GM21447 (cell line): Measurements from ENCODE around the gene MACROD2.

Source experiments
- ATAC-seq: cut with Tn5 transposase; IDR thresholded peaks from one replicate; pipeline ENCODE4 v1.9.1; 2021; ENCODE audit not compliant: unreplicated experiment

The MACROD2 gene

GRCh38 chr20:14568701-14569100 is 573.4 kb downstream of the MACROD2 start:
- ATAC-seq, result no peak

- no peak for ATAC-seq
Observed at GRCh38 chr20:14569641-14570040, 574.3 kb downstream of the MACROD2 start.

GRCh38 chr20:14570811-14571210 is 575.5 kb downstream of the MACROD2 start:
- ATAC-seq, result no peak

- ATAC-seq, result no peak
Observed at GRCh38 chr20:14573676-14574075, 578.4 kb downstream of the MACROD2 start.

GRCh38 chr20:14576196-14576877 is 581.0 kb downstream of the MACROD2 start:
- ATAC-seq, result no peak

GRCh38 chr20:14580418-14581074 is 585.2 kb downstream of the MACROD2 start:
- no peak for ATAC-seq

- ATAC-seq, result no peak
Observed at GRCh38 chr20:14581731-14582130, 586.4 kb downstream of the MACROD2 start.

- ATAC-seq, result no peak
Observed at GRCh38 chr20:14582855-14583254, 587.5 kb downstream of the MACROD2 start.

- ATAC-seq, result no peak
Observed at GRCh38 chr20:14583413-14583812, 588.1 kb downstream of the MACROD2 start.

GRCh38 chr20:14589383-14589782 is 594.1 kb downstream of the MACROD2 start:
- ATAC-seq, result no peak

GRCh38 chr20:14595051-14595450 is 599.7 kb downstream of the MACROD2 start:
- no peak for ATAC-seq

- no peak for ATAC-seq
Observed at GRCh38 chr20:14597206-14597715, 601.9 kb downstream of the MACROD2 start.

GRCh38 chr20:14599613-14600012 is 604.3 kb downstream of the MACROD2 start:
- no peak for ATAC-seq

- ATAC-seq, result no peak
Observed at GRCh38 chr20:14600527-14600926, 605.2 kb downstream of the MACROD2 start.

- no peak for ATAC-seq
Observed at GRCh38 chr20:14604143-14604542, 608.8 kb downstream of the MACROD2 start.

GRCh38 chr20:14609328-14610221 is 614.3 kb downstream of the MACROD2 start:
- no peak for ATAC-seq

- ATAC-seq, result no peak
Observed at GRCh38 chr20:14611479-14611878, 616.2 kb downstream of the MACROD2 start.

- ATAC-seq, result no peak
Observed at GRCh38 chr20:14612391-14612790, 617.1 kb downstream of the MACROD2 start.

GRCh38 chr20:14616003-14616402 is 620.7 kb downstream of the MACROD2 start:
- ATAC-seq, result no peak

GRCh38 chr20:14617123-14617522 is 621.8 kb downstream of the MACROD2 start:
- ATAC-seq, result no peak

GRCh38 chr20:14619411-14619810 is 624.1 kb downstream of the MACROD2 start:
- no peak for ATAC-seq
